Testis (tissue), 2 donors: ENCODE measurements around the gene RECQL.

Experiments used
- CTCF ChIP-seq, 3 experiments: fragments of 450-650 bp in 2 of 3; fragments of 200-600 bp in 1 of 3; sonication (generic) in 1 of 3; IDR thresholded peaks; one replicate each; pipeline ENCODE4 v1.5.1; 2016 to 2019; ENCODE audit warnings: antibody characterized with exemption in 3 of 3, mild to moderate bottlenecking in 2 of 3, moderate library complexity in 1 of 3
- POLR2A ChIP-seq: fragments of 450-650 bp; IDR thresholded peaks from one replicate; pipeline ENCODE4 v1.6.1; 2017; ENCODE audit warnings: antibody characterized with exemption, mild to moderate bottlenecking, moderate library complexity

- TF ChIP-seq CTCF (IDR thresholded peaks at IDR 0.05) (no peak), POLR2A (no peak)
These were observed 40.3 kb upstream of the RECQL start for GRCh38 chr12:21541773-21542172.
